A673 (cell line): Measurements from ENCODE around the gene COQ3. TPM values are rescaled to one million over a fixed set of nuclear protein-coding genes. Genes with fewer than 3 reads are reported as not detected.

ENCODE experiments used
- BruUV-seq: library from RNA; stranded (reverse); fragments of 400-500 nt; replicated peaks from 2 replicates; lab custom pipeline; 2021; lab: Mats Ljungman, UMichigan
- CTCF ChIA-PET: fragments of 300-600 bp; sonication (Branson Sonifier 250); formaldehyde crosslinking; loops from one replicate; lab custom pipeline; 2022; ENCODE audit warnings: antibody characterized with exemption; lab: Charles Lee
- POLR2A ChIA-PET: fragments of 300-600 bp; sonication (Branson Sonifier 250); formaldehyde crosslinking; loops from one replicate; lab custom pipeline; 2022; ENCODE audit warnings: antibody characterized with exemption; ENCODE audit not compliant: low non-redundant PET; lab: Charles Lee
- DNase-seq: peaks from one replicate; pipeline ENCODE4 v3.0.0-alpha.2; 2015; ENCODE audit warnings: low spot score
- H3K27ac ChIP-seq: fragments of 200-600 bp; sonication (generic); 2 replicates; pipeline ENCODE4 v1.5.1; 2016; ENCODE audit warnings: mixed run types, low read depth, mild to moderate bottlenecking, mixed read lengths, antibody characterized with exemption, low read length; ENCODE audit not compliant: poor library complexity, severe bottlenecking
- H3K27me3 ChIP-seq: fragments of 200-600 bp; sonication (generic); replicated peaks from 2 replicates; pipeline ENCODE4 v1.6.1; 2017; ENCODE audit warnings: mixed run types, low read depth, mild to moderate bottlenecking, mixed read lengths, antibody characterized with exemption, low read length; ENCODE audit not compliant: insufficient read depth, poor library complexity
- H3K36me3 ChIP-seq: fragments of 200-600 bp; sonication (generic); 2 replicates; pipeline ENCODE4 v1.6.1; 2016; ENCODE audit warnings: mixed run types, mild to moderate bottlenecking, mixed read lengths, antibody characterized with exemption, low read length; ENCODE audit not compliant: insufficient read depth, poor library complexity, severe bottlenecking
- H3K4me1 ChIP-seq: fragments of 200-600 bp; sonication (generic); 2 replicates; pipeline ENCODE4 v1.6.1; 2017; ENCODE audit warnings: mixed run types, mild to moderate bottlenecking, mixed read lengths, antibody characterized with exemption, low read length; ENCODE audit not compliant: insufficient read depth, poor library complexity, severe bottlenecking
- H3K4me3 ChIP-seq: fragments of 200-600 bp; sonication (generic); 2 replicates; pipeline ENCODE4 v1.5.1; 2016; ENCODE audit warnings: low read depth, mixed run types, mild to moderate bottlenecking, mixed read lengths, low read length; ENCODE audit not compliant: poor library complexity, severe bottlenecking
- H3K9me3 ChIP-seq: fragments of 200-600 bp; sonication (generic); 2 replicates; pipeline ENCODE4 v1.6.1; 2016; ENCODE audit warnings: mixed run types, low read depth, mild to moderate bottlenecking, mixed read lengths, antibody characterized with exemption, low read length; ENCODE audit not compliant: poor library complexity, severe bottlenecking
- CTCF ChIP-seq: fragments of 300-800, 200-600 bp; sonication (generic); conservative IDR thresholded peaks from 2 replicates; pipeline ENCODE4 v1.5.1; 2017; ENCODE audit warnings: low read depth, mild to moderate bottlenecking, antibody characterized with exemption, low read length, moderate library complexity, mixed read lengths
- EZH2 ChIP-seq: fragments of 200-600 bp; sonication (generic); IDR thresholded peaks from 2 replicates; pipeline ENCODE4 v1.6.1; 2017; ENCODE audit warnings: borderline replicate concordance, low read depth, mild to moderate bottlenecking, mixed read lengths, antibody characterized with exemption, low read length; ENCODE audit not compliant: poor library complexity, severe bottlenecking
- intact Hi-C: fragments of 100-400 bp; cut with micrococcal nuclease; formaldehyde crosslinking; loops from one replicate; pipeline ENCODE4 v1.10.0; 2022; ENCODE audit not compliant: unreplicated experiment
- total RNA-seq: library from RNA; stranded (reverse); gene quantifications from 2 replicates; pipeline ENCODE4 v1.2.3, GENCODE V29; 2021

The COQ3 gene
- total RNA-seq, 1 experiment from 2014 or later = 15.9 TPM

- POLR2A ChIA-PET = no interaction called here
Observed at GRCh38 chr6:99397287-99397686, 3.3 kb upstream of the COQ3 start.

GRCh38 chr6:99393366-99393697, 663 bp downstream of the COQ3 start:
- ChIA-PET CTCF (no interaction called here), POLR2A (no interaction called here)
- Histone ChIP-seq H3K27ac (peak overlapping the region; percentile 94), H3K27me3 (no peaks in the 10 kb centered on the region), H3K4me3 (peak overlapping the region; percentile 79), H3K4me1 (peaks cover 3% of the 10 kb centered on the region), H3K9me3 (no peaks in the 10 kb centered on the region), H3K36me3 (peaks cover 6% of the 10 kb centered on the region)
- intact Hi-C loops = loop anchor here (5.0 kb wide), 1 partner anchor 61 kb away; no protein-coding TSS in a partner anchor
- BruUV-seq = no TSS peak
- TF ChIP-seq EZH2 (no peak), CTCF (no peak)
- DNase-seq = no peak

More at GRCh38 chr6:99397287-99397686, 3.3 kb upstream of the COQ3 start:
- no peak overlapping the region for H3K4me3 ChIP-seq
- H3K36me3 ChIP-seq = peaks cover 46% of the 10 kb centered on the region
- peaks cover 3% of the 10 kb centered on the region for H3K4me1 ChIP-seq
- intact Hi-C loops = no loop called here
- CTCF ChIA-PET = no interaction called here
- H3K27ac ChIP-seq = no peak overlapping the region
- H3K27me3 ChIP-seq = no peaks in the 10 kb centered on the region
- H3K9me3 ChIP-seq = no peaks in the 10 kb centered on the region
- BruUV-seq = no TSS peak
- no peak for TF ChIP-seq EZH2
- DNase-seq = no peak

GRCh38 chr6:99390896-99391295, 3.1 kb downstream of the COQ3 start:
- no peaks in the 10 kb centered on the region for H3K36me3 ChIP-seq
- no peak overlapping the region for H3K27ac ChIP-seq
- POLR2A ChIA-PET = no interaction called here
- H3K9me3 ChIP-seq = no peaks in the 10 kb centered on the region
- BruUV-seq = no TSS peak
- intact Hi-C loops = loop anchor here (5.0 kb wide), 1 partner anchor 59 kb away; no protein-coding TSS in a partner anchor
- TF ChIP-seq CTCF (no peak), EZH2 (no peak)
- peaks cover 3% of the 10 kb centered on the region for H3K4me1 ChIP-seq
- no peaks in the 10 kb centered on the region for H3K27me3 ChIP-seq
- no peak overlapping the region for H3K4me3 ChIP-seq
- DNase-seq = no peak
- CTCF ChIA-PET = no interaction called here

- Histone ChIP-seq H3K4me1 (no peaks in the 10 kb centered on the region), H3K27me3 (no peaks in the 10 kb centered on the region), H3K36me3 (no peaks in the 10 kb centered on the region), H3K9me3 (no peaks in the 10 kb centered on the region), H3K27ac (no peak overlapping the region), H3K4me3 (no peak overlapping the region)
- ChIA-PET CTCF (no interaction called here), POLR2A (no interaction called here)
- no TSS peak for BruUV-seq
- TF ChIP-seq EZH2 = no peak
- TF ChIP-seq CTCF = no peak
- intact Hi-C loops = no loop called here
- no peak for DNase-seq
Observed at GRCh38 chr6:99384507-99384906, 9.5 kb downstream of the COQ3 start.
